ENCODE measurements around the gene RASSF7.
"Not testable (repeated sequence)": the region's sequence is repeated elsewhere in the genome, so short reads cannot be mapped to it uniquely, and the experiment has no call there.

The RASSF7 gene

GRCh38 chr11:569158-569885 lies 8.6 kb downstream of the RASSF7 start:
- ATAC-seq: no peak
- no peak for TF ChIP-seq TOX (CRISPR knock-in tag; IDR thresholded peaks at IDR 0.05; ENCODE audit: borderline replicate concordance)
- TF ChIP-seq OSR1 (CRISPR knock-in tag; IDR thresholded peaks at IDR 0.05): no peak
- no peak for TF ChIP-seq ZNF8 (CRISPR knock-in tag; IDR thresholded peaks at IDR 0.05)
- no peak for TF ChIP-seq TCF4 (CRISPR knock-in tag; IDR thresholded peaks at IDR 0.05; ENCODE audit: borderline replicate concordance)

GRCh38 chr11:571802-572185 lies 11.0 kb downstream of the RASSF7 start:
- ATAC-seq: no peak
- TF ChIP-seq ZC3H10 (CRISPR knock-in tag; IDR thresholded peaks at IDR 0.05) (no peak), TSHZ2 (CRISPR knock-in tag; IDR thresholded peaks at IDR 0.05) (no peak), OSR1 (CRISPR knock-in tag; IDR thresholded peaks at IDR 0.05) (no peak), ZFP3 (CRISPR knock-in tag; IDR thresholded peaks at IDR 0.05) (no peak), CSDC2 (CRISPR knock-in tag; IDR thresholded peaks at IDR 0.05) (no peak), ZNF8 (CRISPR knock-in tag; IDR thresholded peaks at IDR 0.05) (no peak), PATZ1 (CRISPR knock-in tag; IDR thresholded peaks at IDR 0.05; ENCODE audit: borderline replicate concordance) (no peak), TCF4 (CRISPR knock-in tag; IDR thresholded peaks at IDR 0.05; ENCODE audit: borderline replicate concordance) (no peak)

- no peak for TF ChIP-seq ISL1 (CRISPR knock-in tag; IDR thresholded peaks at IDR 0.05)
- TF ChIP-seq ZFP30 (CRISPR knock-in tag; IDR thresholded peaks at IDR 0.05): no peak
- no peak for TF ChIP-seq PATZ1 (CRISPR knock-in tag; IDR thresholded peaks at IDR 0.05; ENCODE audit: borderline replicate concordance)
- TF ChIP-seq ZNF70 (CRISPR knock-in tag; IDR thresholded peaks at IDR 0.05): no peak
- ATAC-seq: no peak
Observed at GRCh38 chr11:573146-573759, 12.5 kb downstream of the RASSF7 start.

GRCh38 chr11:574031-574570 lies 13.3 kb downstream of the RASSF7 start:
- ATAC-seq: not testable (repeated sequence)

GRCh38 chr11:574632-575312 lies 14.0 kb downstream of the RASSF7 start:
- peak; percentile 6 for ATAC-seq
- TF ChIP-seq ARNTL (CRISPR knock-in tag; IDR thresholded peaks at IDR 0.05; ENCODE audit: borderline replicate concordance, low read depth) (no peak), PPARA (CRISPR knock-in tag; IDR thresholded peaks at IDR 0.05; ENCODE audit: borderline replicate concordance) (no peak), ZC3H10 (CRISPR knock-in tag; IDR thresholded peaks at IDR 0.05) (no peak), OSR1 (CRISPR knock-in tag; IDR thresholded peaks at IDR 0.05) (no peak), PATZ1 (CRISPR knock-in tag; IDR thresholded peaks at IDR 0.05; ENCODE audit: borderline replicate concordance) (no peak), POU6F1 (CRISPR knock-in tag; IDR thresholded peaks at IDR 0.05; ENCODE audit: borderline replicate concordance, low read depth) (no peak), GLIS3 (CRISPR knock-in tag; IDR thresholded peaks at IDR 0.05) (no peak), ZNF565 (CRISPR knock-in tag; conservative IDR thresholded peaks at IDR 0.05; ENCODE audit: low read depth) (no peak), CREB5 (CRISPR knock-in tag; IDR thresholded peaks at IDR 0.05; ENCODE audit: low read depth) (no peak), ESRRG (CRISPR knock-in tag; IDR thresholded peaks at IDR 0.05) (no peak), BACH2 (CRISPR knock-in tag; IDR thresholded peaks at IDR 0.05; ENCODE audit: borderline replicate concordance) (no peak), CSDC2 (CRISPR knock-in tag; IDR thresholded peaks at IDR 0.05) (no peak), TOX (CRISPR knock-in tag; IDR thresholded peaks at IDR 0.05; ENCODE audit: borderline replicate concordance) (no peak), ZNF70 (CRISPR knock-in tag; IDR thresholded peaks at IDR 0.05) (no peak)

Data from SK-N-SH treated with all-trans-retinoic acid at 6 μM for 48 hours (cell line).